ENCODE data around the gene CHAD. TPM values are rescaled to one million over a fixed set of nuclear protein-coding genes. Genes with fewer than 3 reads are reported as not detected.
"Not testable (repeated sequence)": the region's sequence is repeated elsewhere in the genome, so short reads cannot be mapped to it uniquely, and the experiment has no call there.

CHAD gene
- total RNA-seq, 1 donor from 2014 or later, result not detected

GRCh38 chr17:50475775-50476544 lies 7.3 kb upstream of the CHAD start:
- intact Hi-C loops (cut with micrococcal nuclease), result not testable (repeated sequence)

- intact Hi-C loops (cut with micrococcal nuclease), result no loop called here
Measured at GRCh38 chr17:50475362-50475761, 6.7 kb upstream of the CHAD start.

GRCh38 chr17:50474523-50474922 lies 5.8 kb upstream of the CHAD start:
- intact Hi-C loops (cut with micrococcal nuclease), result no loop called here

DNA sequence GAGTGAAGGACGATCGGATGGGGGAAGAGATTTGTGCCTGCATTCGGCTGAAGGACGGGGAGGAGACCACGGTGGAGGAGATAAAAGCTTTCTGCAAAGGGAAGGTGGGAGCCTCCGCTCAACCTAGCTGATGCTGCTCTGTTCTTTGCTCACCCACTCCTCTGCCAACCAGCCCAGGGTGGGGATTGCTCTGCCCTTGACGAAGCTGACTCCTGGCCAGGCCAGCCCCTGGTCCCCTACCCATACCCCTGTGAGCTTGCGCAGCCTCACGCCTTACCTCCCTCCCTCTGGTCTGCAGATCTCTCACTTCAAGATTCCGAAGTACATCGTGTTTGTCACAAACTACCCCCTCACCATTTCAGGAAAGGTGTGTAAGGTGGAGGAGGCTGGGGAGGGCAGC lies 5.2 kb upstream of the CHAD start:
- intact Hi-C loops (cut with micrococcal nuclease), result no loop called here

DNA sequence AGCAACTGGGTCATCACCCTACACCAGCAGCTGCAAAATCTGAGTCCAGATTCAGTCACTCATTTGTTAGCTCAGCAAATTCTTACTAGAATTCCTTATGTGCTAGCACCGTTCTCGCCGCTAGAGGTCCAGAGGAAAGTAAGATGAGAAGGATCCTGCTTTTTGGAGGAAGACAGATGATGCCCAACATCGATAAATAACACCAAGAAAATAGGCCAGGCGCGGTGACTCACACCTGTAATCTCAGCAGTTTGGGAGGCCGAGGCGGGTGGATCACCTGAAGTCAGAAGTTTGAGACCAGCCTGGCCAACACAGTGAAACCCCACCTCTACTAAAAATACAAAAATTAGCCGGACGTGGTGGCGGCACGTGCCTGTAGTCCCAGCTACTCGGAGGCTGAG lies 4.1 kb upstream of the CHAD start:
- intact Hi-C loops (cut with micrococcal nuclease), result not testable (repeated sequence)

DNA sequence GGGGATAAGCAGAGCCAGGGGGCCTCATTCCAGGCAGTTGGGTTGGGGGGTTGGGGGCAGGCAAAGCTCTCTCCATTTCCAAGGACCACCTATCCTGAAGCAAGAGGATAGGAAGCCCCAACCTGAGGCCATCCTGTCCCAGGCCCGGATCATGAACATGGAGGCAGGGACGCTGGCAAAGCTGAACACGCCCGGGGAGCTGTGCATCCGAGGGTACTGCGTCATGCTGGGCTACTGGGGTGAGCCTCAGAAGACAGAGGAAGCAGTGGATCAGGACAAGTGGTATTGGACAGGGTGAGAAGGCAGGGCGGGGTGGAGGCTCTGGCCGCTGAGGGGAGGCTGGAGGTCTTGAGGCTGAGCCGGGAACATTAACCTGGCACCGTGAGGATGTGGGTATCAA lies 3.6 kb upstream of the CHAD start:
- intact Hi-C loops (cut with micrococcal nuclease), result no loop called here

DNA sequence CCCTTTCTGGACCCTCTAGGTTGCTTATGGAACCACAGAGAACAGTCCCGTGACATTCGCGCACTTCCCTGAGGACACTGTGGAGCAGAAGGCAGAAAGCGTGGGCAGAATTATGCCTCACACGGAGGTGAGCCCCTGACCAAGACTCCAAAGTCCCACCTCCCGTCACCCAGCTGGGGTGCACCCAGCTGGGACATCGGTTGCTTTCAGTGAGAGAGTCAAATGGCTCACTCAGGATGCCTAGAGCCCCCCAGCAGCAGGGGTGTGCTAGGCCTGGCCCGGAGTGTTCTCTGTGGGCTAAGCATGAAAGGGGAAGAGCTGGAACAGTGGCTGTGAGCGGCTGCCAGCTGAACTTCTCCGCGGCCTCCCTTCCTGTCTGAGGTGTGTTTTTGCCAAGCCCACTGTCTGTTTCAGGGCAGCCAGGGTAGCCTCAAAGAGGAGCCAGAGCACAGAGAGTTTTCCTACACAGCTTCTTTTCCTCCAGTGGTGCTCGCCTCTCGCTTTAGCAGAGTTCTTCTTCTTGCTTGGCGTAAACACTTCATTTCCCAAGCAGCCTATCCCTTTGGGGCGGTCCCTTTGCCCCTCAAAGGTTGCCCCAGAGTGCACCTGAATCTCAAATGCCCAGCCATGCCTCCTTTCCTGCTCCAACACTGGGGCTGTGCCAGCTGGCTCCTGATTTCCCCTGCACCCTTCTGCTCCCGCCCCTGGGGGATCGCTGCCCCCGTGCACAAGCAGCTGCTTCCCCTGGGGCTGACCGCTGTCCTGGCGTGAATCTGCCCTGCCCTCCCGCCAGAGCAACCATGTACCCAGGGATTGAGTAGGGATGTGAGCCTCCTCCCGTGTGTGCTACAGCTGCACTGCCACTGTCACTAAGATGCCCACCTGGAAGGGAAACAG lies 2.6 kb upstream of the CHAD start:
- intact Hi-C loops (cut with micrococcal nuclease), result no loop called here

GRCh38 chr17:50470426-50470825 lies 1.7 kb upstream of the CHAD start:
- intact Hi-C loops (cut with micrococcal nuclease), result no loop called here

GRCh38 chr17:50469671-50470305 lies 1.1 kb upstream of the CHAD start:
- intact Hi-C loops (cut with micrococcal nuclease), result no loop called here

DNA sequence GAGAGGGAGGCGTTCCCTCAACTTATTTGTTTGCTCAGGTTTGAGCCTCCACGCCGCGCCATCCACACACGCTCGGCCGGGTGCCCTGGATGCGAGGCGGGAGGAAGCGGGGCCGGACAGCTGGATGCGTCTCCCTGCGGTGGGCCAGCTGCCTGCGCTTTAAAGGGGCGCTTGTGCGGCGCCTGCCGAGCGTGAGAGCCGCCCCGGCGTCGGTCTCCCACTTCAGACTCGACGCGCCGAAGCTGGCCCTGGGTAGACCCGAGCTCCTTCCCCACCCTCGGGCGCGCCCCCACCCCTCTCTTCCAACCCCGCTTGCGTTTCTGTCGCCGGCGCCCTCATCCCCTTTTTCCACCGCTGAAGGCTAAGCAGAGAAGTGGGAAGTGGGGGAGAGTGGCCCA lies 527 bp upstream of the CHAD start:
- intact Hi-C loops (cut with micrococcal nuclease), result no loop called here

GRCh38 chr17:50467855-50468303 lies 801 bp downstream of the CHAD start:
- intact Hi-C loops (cut with micrococcal nuclease), result no loop called here

GRCh38 chr17:50467114-50467854 lies 1.4 kb downstream of the CHAD start:
- intact Hi-C loops (cut with micrococcal nuclease), result no loop called here

GRCh38 chr17:50466371-50467113 lies 2.1 kb downstream of the CHAD start:
- intact Hi-C loops (cut with micrococcal nuclease), result no loop called here

DNA sequence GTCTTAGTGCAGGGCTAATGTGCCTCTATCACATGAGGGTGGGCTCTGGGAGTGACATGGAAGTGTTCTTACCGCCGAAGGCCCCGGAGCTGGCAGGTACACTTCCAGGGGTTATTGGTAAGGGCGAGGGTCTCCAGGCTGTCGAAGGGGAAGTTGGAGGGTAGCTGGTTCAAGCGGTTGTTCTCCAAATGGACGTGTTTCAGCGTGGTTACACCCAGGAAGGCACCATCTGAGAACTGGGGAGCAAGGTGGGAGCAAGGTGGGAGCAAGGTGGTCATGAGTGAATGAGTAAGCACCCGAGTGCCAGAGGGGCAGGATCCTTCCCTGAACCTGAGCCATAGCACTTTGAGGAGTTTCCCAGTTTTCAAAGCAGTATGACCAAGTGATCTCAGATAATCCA lies 3.0 kb downstream of the CHAD start:
- intact Hi-C loops (cut with micrococcal nuclease), result no loop called here

GRCh38 chr17:50465171-50465570 lies 3.5 kb downstream of the CHAD start:
- intact Hi-C loops (cut with micrococcal nuclease), result no loop called here

DNA sequence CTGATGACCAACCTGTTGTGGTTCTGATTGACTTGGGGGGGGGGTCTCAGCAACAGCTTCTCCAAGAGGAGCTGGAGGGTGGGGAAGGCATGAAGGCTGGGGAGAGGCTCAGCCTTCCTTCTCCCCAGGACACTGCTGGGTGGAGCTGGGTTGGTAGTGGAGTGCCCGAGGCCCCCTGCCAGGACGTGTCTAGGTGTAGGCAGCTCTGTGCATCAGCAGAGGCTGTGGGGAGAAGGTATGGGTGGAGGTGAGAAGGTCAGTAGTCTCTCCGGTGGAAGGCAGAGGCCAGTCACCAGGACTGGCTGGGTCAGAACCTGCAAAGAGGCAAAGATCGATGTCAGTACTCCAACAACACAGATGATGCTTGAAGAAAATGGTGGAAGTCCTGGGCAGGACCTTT lies 3.9 kb downstream of the CHAD start:
- intact Hi-C loops (cut with micrococcal nuclease), result no loop called here

GRCh38 chr17:50464121-50464520 lies 4.6 kb downstream of the CHAD start:
- intact Hi-C loops (cut with micrococcal nuclease), result no loop called here

DNA sequence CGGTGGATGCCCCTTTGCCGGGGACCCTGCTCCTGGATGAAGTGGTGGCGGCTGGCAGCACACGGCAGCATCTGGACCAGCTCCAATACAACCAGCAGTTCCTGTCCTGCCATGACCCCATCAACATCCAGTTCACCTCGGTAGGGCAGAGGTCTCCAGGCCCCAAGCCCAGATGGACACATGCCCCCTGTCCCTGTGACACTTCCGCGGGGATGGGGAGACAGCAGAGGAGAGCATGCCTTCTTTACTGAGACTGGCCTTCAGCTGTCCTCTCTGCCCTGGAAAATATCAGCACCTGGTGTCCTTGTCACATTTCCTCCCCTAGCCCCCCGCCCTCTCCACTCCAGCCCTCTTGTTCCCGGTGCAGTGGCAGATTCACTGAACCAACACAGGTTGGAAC lies 6.2 kb downstream of the CHAD start:
- intact Hi-C loops (cut with micrococcal nuclease), result no loop called here

- intact Hi-C loops (cut with micrococcal nuclease), result no loop called here
Measured at GRCh38 chr17:50461550-50462132, 7.0 kb downstream of the CHAD start.

GRCh38 chr17:50460831-50461526 lies 7.7 kb downstream of the CHAD start:
- intact Hi-C loops (cut with micrococcal nuclease), result no loop called here
